ENCODE measurements around the gene ROPN1L. TPM values are rescaled to one million over a fixed set of nuclear protein-coding genes. Genes with fewer than 3 reads are reported as not detected.

Gene ROPN1L
- total and polyA plus RNA-seq, 2 of the 4 experiments (the other 2 are of a cell fraction), result 0.34 to 0.36 TPM

GRCh38 chr5:10506535-10506934 lies 64.9 kb downstream of the ROPN1L start:
- Histone ChIP-seq H2BK5ac (ENCODE audit: low read depth, low read length, poor library complexity, severe bottlenecking) (no peak overlapping the region), H4K20me1 (ENCODE audit: insufficient read depth, low read length) (no peaks in the 10 kb centered on the region), H3K4me2 (ENCODE audit: low read depth, low read length) (no peak overlapping the region), H4K91ac (ENCODE audit: insufficient read depth, low read depth, low read length) (no peak overlapping the region), H3K4me3 (ENCODE audit: insufficient read depth, low read depth, low read length) (no peak overlapping the region), H3K27ac (ENCODE audit: insufficient read depth, low read length) (no peak overlapping the region), H3K4ac (ENCODE audit: low read depth, low read length) (no peak overlapping the region), H3K18ac (ENCODE audit: low read depth, low read length) (no peak overlapping the region), H2BK15ac (ENCODE audit: low read depth, low read length) (no peak overlapping the region), H3K9me1 (ENCODE audit: insufficient read depth, low read length) (peaks cover 7% of the 10 kb centered on the region; the same call in 1 of the 2 replicates), H2AFZ (replicated peaks; ENCODE audit: low read length, poor library complexity) (no peak overlapping the region), H3K36me3 (ENCODE audit: control insufficient read depth, insufficient read depth, low read length) (no peaks in the 10 kb centered on the region), H3K27me3 (ENCODE audit: control insufficient read depth, insufficient read depth, low read length) (no peaks in the 10 kb centered on the region), H2AK9ac (replicated peaks; ENCODE audit: low read depth, low read length, poor library complexity) (no peak overlapping the region), H3K56ac (ENCODE audit: extremely low read depth, insufficient read depth, low read length) (no peak overlapping the region), H3K4me1 (ENCODE audit: control insufficient read depth, insufficient read depth, low read length) (peaks cover 6% of the 10 kb centered on the region), H4K8ac (ENCODE audit: low read depth in 2 of 2, low read length in 2 of 2) (no peak overlapping the region), H3K79me1 (ENCODE audit: low read depth in 1 of 2, low read length in 2 of 2) (no peaks in the 10 kb centered on the region), H2BK20ac (ENCODE audit: low read depth, low read length) (no peak overlapping the region), H3K9me3 (ENCODE audit: control insufficient read depth, insufficient read depth, low read length) (peaks cover 2% of the 10 kb centered on the region; the same call in 1 of the 2 replicates), H3K23ac (ENCODE audit: low read depth, low read length) (no peak overlapping the region), H3K9ac (ENCODE audit: low read depth, low read length) (no peak overlapping the region), H2BK120ac (ENCODE audit: low read depth, low read length) (no peak overlapping the region), H3K14ac (replicated peaks; ENCODE audit: low read depth, low read length) (no peak overlapping the region), H2AK5ac (ENCODE audit: low read depth, low read length) (no peak overlapping the region), H4K5ac (ENCODE audit: low read depth, low read length) (no peak overlapping the region)
- CTCF ChIA-PET, result no interaction called here
- BruUV-seq (replicated peaks), result no TSS peak
- in situ Hi-C loops (cut with MboI; ENCODE audit: low sequenced_read_pairs), result no loop called here
- no CpG with 5 or more reads among the region's 3 CpGs for WGBS, 2 experiments (ENCODE audit: extremely low coverage in 2 of 2, insufficient read length in 1 of 2)
- dilution Hi-C loops (cut with HindIII; ENCODE audit: low sequenced_read_pairs, unreplicated experiment), result no loop called here
- POLR2A ChIA-PET (ENCODE audit: unreplicated experiment), result no interaction called here
- no peak for TF ChIP-seq RFX5 (IDR thresholded peaks at IDR 0.05; ENCODE audit: low read depth, low read length)
- TF ChIP-seq MAFK (IDR thresholded peaks at IDR 0.05; ENCODE audit: low read depth, low read length), result 0 out of 2 replicates have a peak, but pooled peaks have one; percentile 20
- no peak for TF ChIP-seq POLR2A (IDR thresholded peaks at IDR 0.05; ENCODE audit: low read depth, low read length)
- no peak for ATAC-seq (ENCODE audit: low read depth)
- DNase-seq, result no peak
- intact Hi-C loops (cut with micrococcal nuclease), result no loop called here
